GM21825 (cell line): ENCODE data around the gene ZP3.
A peak's percentile ranks its signal among the peaks of the same experiment; 100 is the strongest.
"Not testable (repeated sequence)": the region's sequence is repeated elsewhere in the genome, so short reads cannot be mapped to it uniquely, and the experiment has no call there.

ENCODE experiments used
- ATAC-seq: cut with Tn5 transposase; IDR thresholded peaks from one replicate; pipeline ENCODE4 v1.9.1; 2021; ENCODE audit warnings: mild to moderate bottlenecking, moderate library complexity; ENCODE audit not compliant: unreplicated experiment

Gene ZP3

DNA sequence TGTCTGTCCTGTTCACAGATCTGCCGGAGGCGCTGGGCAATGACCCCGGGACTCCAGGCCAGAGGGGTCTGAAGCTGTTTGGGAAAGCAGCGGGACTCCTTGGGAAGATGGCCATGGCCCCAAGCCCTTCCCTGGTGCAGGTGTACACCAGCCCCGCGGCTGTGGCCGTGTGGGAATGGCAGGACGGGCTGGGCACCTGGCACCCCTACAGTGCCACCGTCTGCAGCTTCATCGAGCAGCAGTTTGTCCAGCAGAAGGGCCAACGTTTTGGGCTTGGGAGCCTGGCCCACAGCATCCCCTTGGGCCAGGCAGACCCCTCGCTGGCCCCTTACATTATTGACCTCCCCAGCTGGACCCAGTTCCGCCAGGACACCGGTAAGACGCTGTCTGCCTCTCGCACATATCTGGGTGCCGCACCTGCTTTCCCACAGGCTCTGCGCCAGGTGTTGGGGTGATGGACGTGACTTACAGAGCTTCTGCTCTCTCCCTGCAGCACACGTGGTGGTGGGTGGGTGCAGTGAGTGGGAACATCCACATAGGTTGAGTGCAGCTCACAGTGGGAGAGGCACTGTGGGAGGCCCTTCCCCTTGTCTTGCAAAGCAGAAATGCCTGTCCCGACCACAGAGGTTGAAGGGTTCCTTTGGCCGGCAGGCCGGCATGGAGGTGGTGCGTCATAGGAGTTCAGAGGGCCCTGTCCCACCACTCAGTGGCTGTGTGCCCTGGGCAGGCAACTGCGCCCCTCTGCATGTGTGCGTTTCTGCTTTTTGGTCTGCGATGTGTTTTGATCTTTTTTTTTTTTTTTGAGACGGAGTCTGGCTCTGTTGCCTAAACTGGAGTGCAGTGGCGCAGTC, 55.9 kb downstream of the ZP3 start:
- not testable (repeated sequence) for ATAC-seq

DNA sequence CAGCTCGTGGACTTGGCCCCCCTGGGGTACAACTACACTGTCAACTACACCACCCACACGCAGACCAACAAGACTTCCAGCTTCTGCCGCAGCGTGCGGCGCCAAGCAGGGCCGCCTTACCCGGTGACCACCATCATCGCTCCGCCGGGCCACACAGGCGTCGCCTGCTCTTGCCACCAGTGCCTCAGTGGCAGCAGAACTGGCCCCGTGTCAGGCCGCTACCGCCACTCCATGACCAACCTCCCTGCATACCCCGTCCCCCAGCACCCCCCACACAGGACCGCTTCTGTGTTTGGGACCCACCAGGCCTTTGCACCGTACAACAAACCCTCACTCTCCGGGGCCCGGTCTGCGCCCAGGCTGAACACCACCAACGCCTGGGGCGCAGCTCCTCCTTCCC, 57.9 kb downstream of the ZP3 start:
- ATAC-seq: not testable (repeated sequence)

DNA sequence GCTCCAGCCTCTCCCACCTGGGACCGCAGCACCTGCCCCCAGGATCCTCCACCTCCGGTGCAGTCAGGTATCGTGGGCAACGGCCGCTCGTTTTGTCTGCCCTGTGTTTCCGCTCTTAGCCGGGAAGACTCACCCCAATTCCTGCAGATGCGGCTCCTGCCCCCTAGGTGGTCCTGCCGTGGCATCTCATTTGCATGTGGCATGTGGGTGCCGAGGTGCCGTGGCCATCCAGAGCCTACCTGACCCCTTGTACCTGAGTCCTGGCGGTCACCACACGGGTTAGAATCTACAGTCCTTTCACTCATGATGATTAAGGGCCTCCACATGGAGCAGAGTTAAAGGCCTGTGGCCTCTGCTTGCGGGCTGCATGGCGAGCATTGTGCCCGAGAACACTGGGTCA, 58.3 kb downstream of the ZP3 start:
- not testable (repeated sequence) for ATAC-seq

- ATAC-seq: not testable (repeated sequence)
Measured at GRCh38 chr7:76484456-76484855, 59.7 kb downstream of the ZP3 start.

- ATAC-seq: peak; percentile 8
Measured at GRCh38 chr7:76485822-76486610, 61.3 kb downstream of the ZP3 start.

GRCh38 chr7:76486618-76487017, 61.9 kb downstream of the ZP3 start:
- peak; percentile 99 for ATAC-seq

DNA sequence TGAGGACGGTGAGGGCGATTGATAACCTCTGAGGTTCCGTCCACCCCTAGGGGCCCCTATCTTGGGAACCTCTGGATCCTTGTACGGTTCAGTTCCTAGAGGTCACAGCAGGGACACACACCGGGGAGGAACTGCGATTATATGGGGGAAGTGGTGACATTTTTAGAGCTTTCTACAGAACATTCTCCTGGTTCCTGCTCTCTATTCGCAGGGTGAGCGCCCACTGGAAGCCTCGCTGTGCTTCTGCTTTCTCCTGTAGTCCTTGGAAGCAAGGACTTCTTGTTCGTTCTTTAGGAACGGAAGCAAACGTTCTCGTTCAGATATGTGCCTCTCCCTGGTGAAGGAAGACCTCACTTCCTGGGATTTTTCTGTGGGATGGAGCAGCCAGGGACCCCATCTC, 63.2 kb downstream of the ZP3 start:
- not testable (repeated sequence) for ATAC-seq
